Panc1 (cell line): ENCODE results near the gene NDRG2. TPM values are rescaled to one million over a fixed set of nuclear protein-coding genes. Genes with fewer than 3 reads are reported as not detected.

Experiments
- ATAC-seq: fragments of 200-7000 bp; cut with Tn5 transposase; 2 replicates; pipeline ENCODE4 v1.9.1; 2020; ENCODE audit warnings: mild to moderate bottlenecking, moderate library complexity
- BruUV-seq: library from RNA; stranded (reverse); fragments of 400-500 nt; replicated peaks from 2 replicates; lab custom pipeline; 2021; lab: Mats Ljungman, UMichigan
- CTCF ChIA-PET: fragments of 300-600 bp; sonication (Branson Sonifier 250); formaldehyde crosslinking; loops from one replicate; lab custom pipeline; 2022; ENCODE audit warnings: antibody characterized with exemption; lab: Charles Lee
- POLR2A ChIA-PET: fragments of 300-600 bp; sonication (Branson Sonifier 250); formaldehyde crosslinking; loops from one replicate; lab custom pipeline; 2022; ENCODE audit warnings: antibody characterized with exemption; lab: Charles Lee
- DNase-seq: peaks from one replicate; pipeline ENCODE4 v3.0.0-alpha.2; 2010; ENCODE audit warnings: low read depth, low spot score
- H3K27ac ChIP-seq: 2 replicates; pipeline ENCODE4 v1.5.1; 2011; ENCODE audit warnings: mild to moderate bottlenecking, low read length, inconsistent platforms
- H3K27me3 ChIP-seq: fragments of 200-500 bp; sonication (Bioruptor generic); 2 replicates; pipeline ENCODE4 v1.6.0; 2014; ENCODE audit warnings: low read length, inconsistent platforms; ENCODE audit not compliant: control insufficient read depth, insufficient read depth
- H3K36me3 ChIP-seq: fragments of 200-500 bp; sonication (Bioruptor generic); 2 replicates; pipeline ENCODE4 v1.5.1; 2014; ENCODE audit warnings: inconsistent platforms, mild to moderate bottlenecking, low read length, moderate library complexity; ENCODE audit not compliant: control insufficient read depth, insufficient read depth
- H3K4me1 ChIP-seq: 2 replicates; pipeline ENCODE4 v1.5.1; 2011; ENCODE audit warnings: inconsistent platforms, mild to moderate bottlenecking, low read length, moderate library complexity; ENCODE audit not compliant: control insufficient read depth, insufficient read depth
- H3K4me3 ChIP-seq, 2 experiments: 2 replicates each; pipeline ENCODE4 v1.5.1; 2011 to 2012; ENCODE audit warnings: low read depth in 2 of 2, low read length in 2 of 2, mild to moderate bottlenecking in 2 of 2, inconsistent platforms in 1 of 2, moderate library complexity in 1 of 2
- H3K9me3 ChIP-seq: fragments of 200-500 bp; sonication (Bioruptor generic); 2 replicates; pipeline ENCODE4 v1.5.1; 2014; ENCODE audit warnings: low read depth, mild to moderate bottlenecking, inconsistent platforms, low read length, moderate library complexity; ENCODE audit not compliant: control insufficient read depth, insufficient read depth
- POLR2AphosphoS5 ChIP-seq: IDR thresholded peaks from 2 replicates; pipeline ENCODE4 v1.6.1; 2012; ENCODE audit warnings: mild to moderate bottlenecking, low read depth, low read length, moderate library complexity
- REST ChIP-seq, 2 experiments: IDR thresholded peaks; 2 replicates each; pipeline ENCODE4 v1.6.1; 2011 to 2012; ENCODE audit warnings: low read depth in 2 of 2, control low read depth in 1 of 2, low read length in 1 of 2, mild to moderate bottlenecking in 1 of 2, moderate library complexity in 1 of 2; ENCODE audit not compliant: insufficient read depth in 1 of 2
- SIN3A ChIP-seq: IDR thresholded peaks from 2 replicates; pipeline ENCODE4 v1.6.1; 2012; ENCODE audit warnings: low read depth, mild to moderate bottlenecking, low read length, moderate library complexity, borderline replicate concordance; ENCODE audit not compliant: insufficient read depth
- TCF7L2 ChIP-seq: IDR thresholded peaks from 2 replicates; pipeline ENCODE4 v1.6.1; 2011; ENCODE audit warnings: mild to moderate bottlenecking, low read depth, low read length, inconsistent platforms
- in situ Hi-C: cut with HindIII; loops from 2 replicates; pipeline ENCODE4 v1.10.0; 2016; ENCODE audit warnings: low sequenced_read_pairs, low pct_unique_long_range_greater_than_20kb
- intact Hi-C: fragments of 100-400 bp; cut with micrococcal nuclease; formaldehyde crosslinking; loops from one replicate; pipeline ENCODE4 v1.10.0; 2022; ENCODE audit not compliant: unreplicated experiment
- total RNA-seq: library from RNA; stranded (reverse); gene quantifications from one replicate; pipeline ENCODE4 v1.2.1, GENCODE V29; 2021; ENCODE audit not compliant: unreplicated experiment
- TF ChIP-seq, protein P1 (sequence below): fragments of 450-650 bp; IDR thresholded peaks from 2 replicates; pipeline ENCODE4 v1.5.1; 2017; ENCODE audit warnings: mild to moderate bottlenecking

The NDRG2 gene
- total RNA-seq, 1 experiment from 2014 or later = 1.6 TPM

DNA sequence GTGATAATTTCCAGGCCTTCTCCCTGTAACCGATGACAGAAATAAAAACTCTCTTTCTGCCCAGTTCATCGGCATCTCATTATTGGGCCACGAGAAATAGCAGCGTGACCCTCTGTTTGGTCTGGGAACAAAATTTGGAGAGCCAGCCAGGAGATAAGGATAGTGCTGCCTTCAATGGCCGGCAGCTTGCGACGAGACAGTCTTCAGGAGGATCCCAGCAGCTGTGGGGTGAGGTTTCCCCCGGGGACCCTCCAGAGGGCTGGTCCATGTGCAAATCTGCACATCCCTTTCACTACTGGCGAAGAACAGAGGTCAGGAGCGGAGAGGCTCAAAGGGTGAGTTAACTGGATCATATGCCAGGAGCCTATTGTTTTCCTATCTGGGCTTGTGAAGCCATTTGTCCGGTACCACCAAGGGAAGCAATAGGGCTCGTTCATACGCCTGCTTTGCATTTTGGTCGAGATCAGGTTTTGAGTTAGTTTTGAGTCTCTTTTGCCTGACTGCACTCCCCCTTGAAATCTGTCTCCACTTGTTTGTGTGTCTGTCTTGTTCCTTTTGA, 21.0 kb downstream of the NDRG2 start:
- CTCF ChIA-PET = interaction anchor here (0.8 kb wide), 1 partner anchor 12 kb away, joined by 5 read pairs; no protein-coding TSS in a partner anchor
- intact Hi-C loops = no loop called here
- in situ Hi-C loops = no loop called here
- no peak for DNase-seq
- Histone ChIP-seq H3K9me3 (no peaks in the 10 kb centered on the region), H3K4me3 (no peak overlapping the region), H3K27me3 (no peaks in the 10 kb centered on the region), H3K36me3 (no peaks in the 10 kb centered on the region), H3K27ac (no peak overlapping the region), H3K4me1 (no peaks in the 10 kb centered on the region)
- TF ChIP-seq SIN3A = no peak
- TF ChIP-seq REST (IDR thresholded peaks at IDR 0.05; ENCODE audit: insufficient read depth in 1 of 2, low read depth in 2 of 2, low read length in 1 of 2) = no peak
- TF ChIP-seq, protein P1, sequence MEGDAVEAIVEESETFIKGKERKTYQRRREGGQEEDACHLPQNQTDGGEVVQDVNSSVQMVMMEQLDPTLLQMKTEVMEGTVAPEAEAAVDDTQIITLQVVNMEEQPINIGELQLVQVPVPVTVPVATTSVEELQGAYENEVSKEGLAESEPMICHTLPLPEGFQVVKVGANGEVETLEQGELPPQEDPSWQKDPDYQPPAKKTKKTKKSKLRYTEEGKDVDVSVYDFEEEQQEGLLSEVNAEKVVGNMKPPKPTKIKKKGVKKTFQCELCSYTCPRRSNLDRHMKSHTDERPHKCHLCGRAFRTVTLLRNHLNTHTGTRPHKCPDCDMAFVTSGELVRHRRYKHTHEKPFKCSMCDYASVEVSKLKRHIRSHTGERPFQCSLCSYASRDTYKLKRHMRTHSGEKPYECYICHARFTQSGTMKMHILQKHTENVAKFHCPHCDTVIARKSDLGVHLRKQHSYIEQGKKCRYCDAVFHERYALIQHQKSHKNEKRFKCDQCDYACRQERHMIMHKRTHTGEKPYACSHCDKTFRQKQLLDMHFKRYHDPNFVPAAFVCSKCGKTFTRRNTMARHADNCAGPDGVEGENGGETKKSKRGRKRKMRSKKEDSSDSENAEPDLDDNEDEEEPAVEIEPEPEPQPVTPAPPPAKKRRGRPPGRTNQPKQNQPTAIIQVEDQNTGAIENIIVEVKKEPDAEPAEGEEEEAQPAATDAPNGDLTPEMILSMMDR = no peak
- no peak for TF ChIP-seq POLR2AphosphoS5
- TF ChIP-seq TCF7L2 = no peak
- no TSS peak for BruUV-seq
- POLR2A ChIA-PET = no interaction called here
- ATAC-seq = no peak

GRCh38 chr14:21001218-21001617, 23.6 kb downstream of the NDRG2 start:
- DNase-seq (no peak), ATAC-seq (no peak)
- in situ Hi-C loops (no loop called here), intact Hi-C loops (no loop called here)
- Histone ChIP-seq H3K27ac (no peak overlapping the region), H3K9me3 (no peaks in the 10 kb centered on the region), H3K4me1 (no peaks in the 10 kb centered on the region), H3K4me3 (no peak overlapping the region), H3K36me3 (no peaks in the 10 kb centered on the region), H3K27me3 (no peaks in the 10 kb centered on the region)
- ChIA-PET CTCF (interaction anchor here (1.1 to 1.2 kb wide), 2 partner anchors 13 to 30 kb away, joined by 3 to 4 read pairs; no protein-coding TSS in a partner anchor), POLR2A (no interaction called here)
- BruUV-seq = no TSS peak
- TF ChIP-seq TCF7L2 (no peak), SIN3A (no peak), POLR2AphosphoS5 (no peak), REST (IDR thresholded peaks at IDR 0.05; ENCODE audit: insufficient read depth in 1 of 2, low read depth in 2 of 2, low read length in 1 of 2) (no peak)
- TF ChIP-seq, protein P1 = no peak
